ENCODE data around the gene NRDE2.
A peak's percentile ranks its signal among the peaks of the same experiment; 100 is the strongest.

NRDE2 gene

GRCh38 chr14:90287791-90288190, 44.0 kb downstream of the NRDE2 start:
- TF ChIP-seq TCF12 (IDR thresholded peaks at IDR 0.05; ENCODE audit: low read depth) (no peak), USF1 (IDR thresholded peaks at IDR 0.05) (no peak), TEAD4 (IDR thresholded peaks at IDR 0.05) (no peak), CREB1 (IDR thresholded peaks at IDR 0.05; ENCODE audit: low read depth) (no peak), EGR1 (IDR thresholded peaks at IDR 0.05) (no peak), EP300 (IDR thresholded peaks at IDR 0.05; ENCODE audit: borderline replicate concordance) (no peak), FOXM1 (IDR thresholded peaks at IDR 0.05; ENCODE audit: borderline replicate concordance, low read depth) (no peak), ZBTB7A (IDR thresholded peaks at IDR 0.05; ENCODE audit: low read depth) (no peak), REST (IDR thresholded peaks at IDR 0.05; ENCODE audit: low read depth) (no peak), MAX (IDR thresholded peaks at IDR 0.05) (no peak), CEBPB (IDR thresholded peaks at IDR 0.05) (no peak), RAD21 (IDR thresholded peaks at IDR 0.05; ENCODE audit: low read depth) (no peak), YY1 (IDR thresholded peaks at IDR 0.05; ENCODE audit: low read depth) (no peak), TAF1 (IDR thresholded peaks at IDR 0.05; ENCODE audit: low read depth) (no peak), NFIC (IDR thresholded peaks at IDR 0.05) (no peak)

GRCh38 chr14:90281756-90282155, 50.0 kb downstream of the NRDE2 start:
- TF ChIP-seq CREB1 (IDR thresholded peaks at IDR 0.05; ENCODE audit: low read depth): no peak
- TF ChIP-seq CEBPB (IDR thresholded peaks at IDR 0.05): no peak
- TF ChIP-seq USF1 (IDR thresholded peaks at IDR 0.05): no peak
- no peak for TF ChIP-seq TAF1 (IDR thresholded peaks at IDR 0.05; ENCODE audit: low read depth)
- no peak for TF ChIP-seq TCF12 (IDR thresholded peaks at IDR 0.05; ENCODE audit: low read depth)
- TF ChIP-seq MAX (IDR thresholded peaks at IDR 0.05): no peak
- TF ChIP-seq FOXM1 (IDR thresholded peaks at IDR 0.05; ENCODE audit: borderline replicate concordance, low read depth): no peak
- no peak for TF ChIP-seq REST (IDR thresholded peaks at IDR 0.05; ENCODE audit: low read depth)
- TF ChIP-seq YY1 (IDR thresholded peaks at IDR 0.05; ENCODE audit: low read depth): no peak
- TF ChIP-seq EP300 (IDR thresholded peaks at IDR 0.05; ENCODE audit: borderline replicate concordance): no peak
- no peak for TF ChIP-seq NFIC (IDR thresholded peaks at IDR 0.05)
- no peak for TF ChIP-seq EGR1 (IDR thresholded peaks at IDR 0.05)
- TF ChIP-seq ZBTB7A (IDR thresholded peaks at IDR 0.05; ENCODE audit: low read depth): no peak

- TF ChIP-seq TEAD4 (IDR thresholded peaks at IDR 0.05): peak; percentile 48; the same call in 1 of the 2 replicates
- TF ChIP-seq RAD21 (IDR thresholded peaks at IDR 0.05; ENCODE audit: low read depth): no peak
- TF ChIP-seq CREB1 (IDR thresholded peaks at IDR 0.05; ENCODE audit: low read depth): no peak
These were observed 50.5 kb downstream of the NRDE2 start for GRCh38 chr14:90281261-90281660.

- no peak for TF ChIP-seq EP300 (IDR thresholded peaks at IDR 0.05; ENCODE audit: borderline replicate concordance)
- TF ChIP-seq EGR1 (IDR thresholded peaks at IDR 0.05): no peak
- no peak for TF ChIP-seq NFIC (IDR thresholded peaks at IDR 0.05)
- TF ChIP-seq USF1 (IDR thresholded peaks at IDR 0.05): no peak
- no peak for TF ChIP-seq RAD21 (IDR thresholded peaks at IDR 0.05; ENCODE audit: low read depth)
- no peak for TF ChIP-seq REST (IDR thresholded peaks at IDR 0.05; ENCODE audit: low read depth)
- no peak for TF ChIP-seq FOXM1 (IDR thresholded peaks at IDR 0.05; ENCODE audit: borderline replicate concordance, low read depth)
- TF ChIP-seq CEBPB (IDR thresholded peaks at IDR 0.05): no peak
- TF ChIP-seq TCF12 (IDR thresholded peaks at IDR 0.05; ENCODE audit: low read depth): no peak
- TF ChIP-seq YY1 (IDR thresholded peaks at IDR 0.05; ENCODE audit: low read depth): no peak
- TF ChIP-seq MAX (IDR thresholded peaks at IDR 0.05): no peak
These were observed 51.6 kb downstream of the NRDE2 start for GRCh38 chr14:90280096-90280495.
